ENCODE data around the gene INKA1.

The INKA1 gene

GRCh38 chr3:49791571-49791970 lies 11.5 kb upstream of the INKA1 start:
- Histone ChIP-seq H3K9me3 (no peaks in the 10 kb centered on the region), H3K4me3 (ENCODE audit: low read depth, low read length) (no peak overlapping the region), H3K27me3 (no peaks in the 10 kb centered on the region), H3K4me1 (peaks cover 5% of the 10 kb centered on the region), H3K36me3 (no peaks in the 10 kb centered on the region)
- DNase-seq = no peak
- TF ChIP-seq CTCF (IDR thresholded peaks at IDR 0.05; ENCODE audit: low read depth, low read length) = no peak

GRCh38 chr3:49792371-49793150 lies 10.5 kb upstream of the INKA1 start:
- Histone ChIP-seq H3K36me3 (no peaks in the 10 kb centered on the region), H3K4me3 (ENCODE audit: low read depth, low read length) (no peak overlapping the region), H3K9me3 (no peaks in the 10 kb centered on the region), H3K4me1 (peaks cover 5% of the 10 kb centered on the region), H3K27me3 (no peaks in the 10 kb centered on the region)
- no peak for DNase-seq
- TF ChIP-seq CTCF (IDR thresholded peaks at IDR 0.05; ENCODE audit: low read depth, low read length) = no peak

DNA sequence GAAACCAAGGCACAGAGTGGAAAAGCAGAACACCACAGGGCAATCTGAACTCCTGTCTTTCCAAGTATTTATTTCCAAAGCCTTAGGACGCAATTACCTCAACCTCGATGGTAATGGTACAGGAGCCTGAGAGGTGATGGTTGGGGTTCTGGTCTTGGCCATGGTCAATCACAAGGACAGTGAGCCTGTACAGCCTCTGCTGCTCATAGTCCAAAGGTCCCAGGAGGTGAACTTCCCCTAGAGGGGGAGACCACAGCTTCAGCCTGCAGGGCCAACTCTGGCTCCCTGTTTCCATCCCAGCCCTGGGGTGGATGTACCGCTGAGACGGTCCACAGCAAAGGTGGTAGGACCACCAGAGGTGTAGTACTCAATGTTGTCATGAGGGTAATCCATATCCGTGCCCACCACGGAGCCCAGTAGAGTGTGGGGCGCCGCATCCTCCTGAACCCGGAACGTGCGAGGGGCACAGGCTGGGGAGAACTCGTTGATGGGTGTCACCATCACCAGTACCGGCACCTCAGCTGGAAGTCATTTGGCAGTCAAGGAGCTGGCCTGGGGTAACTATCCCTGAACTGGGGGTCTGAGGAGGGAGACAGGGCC lies 9.5 kb upstream of the INKA1 start:
- Histone ChIP-seq H3K36me3 (no peaks in the 10 kb centered on the region), H3K9me3 (no peaks in the 10 kb centered on the region), H3K4me1 (peaks cover 5% of the 10 kb centered on the region), H3K4me3 (ENCODE audit: low read depth, low read length) (no peak overlapping the region), H3K27me3 (no peaks in the 10 kb centered on the region)
- DNase-seq = no peak
- TF ChIP-seq CTCF (IDR thresholded peaks at IDR 0.05; ENCODE audit: low read depth, low read length) = no peak

GRCh38 chr3:49794431-49794830 lies 8.6 kb upstream of the INKA1 start:
- DNase-seq = no peak
- TF ChIP-seq CTCF (IDR thresholded peaks at IDR 0.05; ENCODE audit: low read depth, low read length) = no peak
- H3K27me3 ChIP-seq = no peaks in the 10 kb centered on the region

GRCh38 chr3:49794926-49795905 lies 7.8 kb upstream of the INKA1 start:
- no peak for TF ChIP-seq CTCF (IDR thresholded peaks at IDR 0.05; ENCODE audit: low read depth, low read length)
- H3K9me3 ChIP-seq = no peaks in the 10 kb centered on the region
- no peak for DNase-seq

More at GRCh38 chr3:49794431-49794830, 8.6 kb upstream of the INKA1 start:
- Histone ChIP-seq H3K4me1 (peaks cover 5% of the 10 kb centered on the region), H3K36me3 (no peaks in the 10 kb centered on the region), H3K4me3 (ENCODE audit: low read depth, low read length) (no peak overlapping the region), H3K9me3 (no peaks in the 10 kb centered on the region)

More at GRCh38 chr3:49794926-49795905, 7.8 kb upstream of the INKA1 start:
- Histone ChIP-seq H3K4me1 (peaks cover 5% of the 10 kb centered on the region), H3K27me3 (no peaks in the 10 kb centered on the region), H3K36me3 (no peaks in the 10 kb centered on the region), H3K4me3 (ENCODE audit: low read depth, low read length) (no peak overlapping the region)
